H1 (cell line): ENCODE data around the gene ZCCHC10. TPM values are rescaled to one million over a fixed set of nuclear protein-coding genes. Genes with fewer than 3 reads are reported as not detected.

Source experiments
- CTCF ChIA-PET: fragments of 300-600 bp; sonication (Branson Sonifier 250); formaldehyde crosslinking; loops from one replicate; lab custom pipeline; 2021; ENCODE audit not compliant: partially characterized antibody; lab: Charles Lee
- POLR2A ChIA-PET: fragments of 300-600 bp; sonication (Branson Sonifier 250); formaldehyde crosslinking; loops from one replicate; lab custom pipeline; 2021; ENCODE audit warnings: inconsistent platforms; ENCODE audit not compliant: partially characterized antibody; lab: Charles Lee
- DNase-seq, 2 experiments: peaks; one replicate each; pipeline versions ENCODE4 v3.0.0 to v3.0.0-alpha.2; 2010 to 2022; ENCODE audit warnings: low spot score in 2 of 2, low read depth in 1 of 2, mixed read lengths in 1 of 2
- FAIRE-seq: peaks from 2 replicates; lab custom pipeline; 2011; peaks lifted over from hg19 to GRCh38; lab: Jason Lieb, UNC
- H2AFZ ChIP-seq: 2 replicates; pipeline ENCODE4 v1.8.1; 2012; ENCODE audit warnings: low read length, inconsistent platforms
- H2AK5ac ChIP-seq: 2 replicates; pipeline ENCODE4 v1.6.1; 2013; ENCODE audit warnings: low read depth, low read length
- H2BK120ac ChIP-seq: replicated peaks from 2 replicates; pipeline ENCODE3; 2013; ENCODE audit warnings: low read depth, low read length, inconsistent platforms
- H2BK12ac ChIP-seq: 2 replicates; pipeline ENCODE4 v1.6.1; 2013; ENCODE audit warnings: low read depth, low read length
- H2BK15ac ChIP-seq: 2 replicates; pipeline ENCODE4 v1.6.1; 2013; ENCODE audit warnings: low read length
- H2BK20ac ChIP-seq: 2 replicates; pipeline ENCODE4 v1.6.1; 2013; ENCODE audit warnings: low read length
- H2BK5ac ChIP-seq: 2 replicates; pipeline ENCODE4 v1.6.1; 2013; ENCODE audit warnings: low read depth, low read length
- H3K14ac ChIP-seq: 2 replicates; pipeline ENCODE4 v1.6.1; 2013; ENCODE audit warnings: inconsistent platforms; ENCODE audit not compliant: insufficient read length
- H3K18ac ChIP-seq: 2 replicates; pipeline ENCODE4 v1.6.1; 2013; ENCODE audit warnings: low read length; ENCODE audit errors: extremely low read depth
- H3K23ac ChIP-seq: 2 replicates; pipeline ENCODE4 v1.6.1; 2013; ENCODE audit warnings: inconsistent platforms; ENCODE audit not compliant: insufficient read length
- H3K23me2 ChIP-seq: 2 replicates; pipeline ENCODE4 v1.6.1; 2013; ENCODE audit warnings: low read depth, low read length
- H3K27ac ChIP-seq: 2 replicates; pipeline ENCODE4 v1.6.1; 2011; ENCODE audit warnings: low read depth, low read length, inconsistent platforms
- H3K27me3 ChIP-seq, 4 experiments: replicated peaks in 1 of 4; 1 replicate in 1 of 4; 2 replicates in 3 of 4; pipeline versions ENCODE4 v1.6.1 to v1.8.1; 2011 to 2013; ENCODE audit warnings: low read length in 3 of 4, mild to moderate bottlenecking in 3 of 4, inconsistent platforms in 2 of 4, mixed read lengths in 2 of 4, moderate library complexity in 1 of 4; ENCODE audit not compliant: control insufficient read depth in 3 of 4, insufficient read depth in 3 of 4; ENCODE audit errors: extremely low read depth in 1 of 4
- H3K36me3 ChIP-seq, 4 experiments: 2 replicates each; pipeline versions ENCODE4 v1.6.1 to v1.8.1; 2011 to 2013; ENCODE audit warnings: mild to moderate bottlenecking in 4 of 4, low read length in 3 of 4, moderate library complexity in 2 of 4, control low read depth in 1 of 4, inconsistent platforms in 1 of 4; ENCODE audit not compliant: insufficient read depth in 4 of 4, control insufficient read depth in 2 of 4
- H3K4ac ChIP-seq: replicated peaks from 2 replicates; pipeline ENCODE3; 2013; ENCODE audit warnings: low read length, low read depth, mixed read lengths, inconsistent platforms; ENCODE audit not compliant: insufficient read length
- H3K4me1 ChIP-seq, 4 experiments: replicated peaks in 1 of 4; 1 replicate in 1 of 4; 2 replicates in 3 of 4; pipeline versions ENCODE4 v1.6.1 to v1.8.1; 2011 to 2013; ENCODE audit warnings: low read length in 3 of 4, inconsistent platforms in 2 of 4, mixed read lengths in 1 of 4; ENCODE audit not compliant: insufficient read depth in 4 of 4, control insufficient read depth in 3 of 4
- H3K4me2 ChIP-seq, 2 experiments: 2 replicates each; pipeline versions ENCODE4 v1.6.1 to v1.8.1; 2011 to 2013; ENCODE audit warnings: low read depth in 2 of 2, low read length in 2 of 2, control low read depth in 1 of 2, inconsistent platforms in 1 of 2, mild to moderate bottlenecking in 1 of 2; ENCODE audit not compliant: insufficient read depth in 1 of 2
- H3K4me3 ChIP-seq, 4 experiments: fragments of 200-600, 300-600 bp in 1 of 4; sonication (generic), shearing (Covaris generic), sonication (Bioruptor Twin) in 1 of 4; 2 replicates each; pipeline versions ENCODE4 v1.5.1 to v1.8.1; 2011 to 2016; ENCODE audit warnings: low read length in 4 of 4, low read depth in 3 of 4, control low read depth in 2 of 4, inconsistent platforms in 2 of 4, mild to moderate bottlenecking in 2 of 4, mixed read lengths in 1 of 4, moderate library complexity in 1 of 4; ENCODE audit not compliant: insufficient read depth in 2 of 4; ENCODE audit errors: extremely low read depth in 1 of 4
- H3K56ac ChIP-seq: replicated peaks from 2 replicates; pipeline ENCODE3; 2013; ENCODE audit warnings: low read depth, mild to moderate bottlenecking, mixed read lengths, low read length, inconsistent platforms; ENCODE audit not compliant: insufficient read length
- H3K79me1 ChIP-seq: 2 replicates; pipeline ENCODE4 v1.6.1; 2013; ENCODE audit warnings: low read depth, low read length, control low read depth
- H3K79me2 ChIP-seq, 2 experiments: 2 replicates each; pipeline versions ENCODE4 v1.6.1 to v1.8.1; 2012 to 2013; ENCODE audit warnings: low read length in 2 of 2, mild to moderate bottlenecking in 2 of 2, inconsistent platforms in 1 of 2; ENCODE audit not compliant: insufficient read depth in 2 of 2, control insufficient read depth in 1 of 2
- H3K9ac ChIP-seq, 4 experiments: replicated peaks in 1 of 4; 1 replicate in 1 of 4; 2 replicates in 3 of 4; pipeline versions ENCODE4 v1.6.1 to v1.8.1; 2011 to 2013; ENCODE audit warnings: low read depth in 3 of 4, low read length in 3 of 4, control low read depth in 2 of 4, mild to moderate bottlenecking in 2 of 4, moderate library complexity in 2 of 4, inconsistent platforms in 1 of 4; ENCODE audit errors: extremely low read depth in 1 of 4
- H3K9me3 ChIP-seq, 2 experiments: 2 replicates each; pipeline versions ENCODE4 v1.6.1 to v1.8.1; 2012 to 2013; ENCODE audit warnings: mild to moderate bottlenecking in 2 of 2, moderate library complexity in 2 of 2, control low read depth in 1 of 2, inconsistent platforms in 1 of 2, low read depth in 1 of 2, low read length in 1 of 2, mixed read lengths in 1 of 2; ENCODE audit not compliant: insufficient read depth in 2 of 2
- H4K20me1 ChIP-seq, 2 experiments: replicated peaks in 1 of 2; 2 replicates each; pipeline versions ENCODE3 to v1.8.1; 2011 to 2013; ENCODE audit warnings: inconsistent platforms in 2 of 2, low read length in 2 of 2, mild to moderate bottlenecking in 1 of 2; ENCODE audit not compliant: insufficient read depth in 2 of 2, control insufficient read depth in 1 of 2
- H4K5ac ChIP-seq: 2 replicates; pipeline ENCODE4 v1.6.1; 2013; ENCODE audit warnings: low read length, low read depth, mixed read lengths, inconsistent platforms; ENCODE audit not compliant: insufficient read length
- H4K8ac ChIP-seq: 2 replicates; pipeline ENCODE4 v1.8.0; 2013; ENCODE audit warnings: mild to moderate bottlenecking, moderate library complexity, low read length, inconsistent platforms; ENCODE audit not compliant: insufficient read depth; ENCODE audit errors: extremely low read depth
- H4K91ac ChIP-seq: replicated peaks from 2 replicates; pipeline ENCODE3; 2013; ENCODE audit warnings: low read length, mixed read lengths, inconsistent platforms; ENCODE audit not compliant: insufficient read length
- ASH2L ChIP-seq: fragments of 200-600, 300-600 bp; sonication (generic); IDR thresholded peaks from one replicate; pipeline ENCODE4 v1.7.1; 2017; ENCODE audit warnings: low read length
- BACH1 ChIP-seq: IDR thresholded peaks from 2 replicates; pipeline ENCODE4 v1.6.1; 2012; ENCODE audit warnings: low read length, improper control_type of control experiment
- CHD1 ChIP-seq: IDR thresholded peaks from 2 replicates; pipeline ENCODE4 v1.6.1; 2012; ENCODE audit warnings: low read depth, low read length, improper control_type of control experiment
- JUN ChIP-seq: IDR thresholded peaks from 2 replicates; pipeline ENCODE4 v1.6.1; 2011; ENCODE audit warnings: low read depth, mild to moderate bottlenecking, improper control_type of control experiment, low read length
- POLR2A ChIP-seq, 2 experiments: IDR thresholded peaks; 1 replicate in 1 of 2; 2 replicates in 1 of 2; pipeline ENCODE4 v1.6.1; 2011; ENCODE audit warnings: low read depth in 2 of 2, low read length in 2 of 2, mild to moderate bottlenecking in 2 of 2; ENCODE audit errors: control extremely low read depth in 1 of 2
- POLR2AphosphoS5 ChIP-seq: IDR thresholded peaks from 2 replicates; pipeline ENCODE4 v1.6.1; 2011; ENCODE audit warnings: low read depth, low read length
- RAD21 ChIP-seq, 2 experiments: IDR thresholded peaks in 1 of 2; conservative IDR thresholded peaks in 1 of 2; 2 replicates each; pipeline ENCODE4 v1.6.1; 2011; ENCODE audit warnings: low read depth in 2 of 2, low read length in 2 of 2, improper control_type of control experiment in 1 of 2, inconsistent platforms in 1 of 2, mild to moderate bottlenecking in 1 of 2, moderate library complexity in 1 of 2
- RFX5 ChIP-seq: IDR thresholded peaks from 2 replicates; pipeline ENCODE4 v1.6.1; 2011; ENCODE audit warnings: low read depth, low read length, improper control_type of control experiment, borderline replicate concordance
- SIRT6 ChIP-seq: IDR thresholded peaks from one replicate; pipeline ENCODE4 v1.7.1; 2012; ENCODE audit warnings: low read length, inconsistent platforms
- SP2 ChIP-seq: IDR thresholded peaks from 2 replicates; pipeline ENCODE4 v1.6.1; 2012; ENCODE audit warnings: mild to moderate bottlenecking, low read length, inconsistent platforms
- TAF1 ChIP-seq: IDR thresholded peaks from 2 replicates; pipeline ENCODE4 v1.6.1; 2011; ENCODE audit warnings: mild to moderate bottlenecking, low read depth, low read length
- WGBS, 2 experiments: shearing (Covaris generic) in 1 of 2; methylation state at CpG; one replicate each; pipeline versions ENCODE4 v1.1.6 to v1.1.7; 2013 to 2015; ENCODE audit warnings: low lambda C conversion rate in 2 of 2, mixed read lengths in 2 of 2, inconsistent platforms in 1 of 2, low coverage in 1 of 2, missing lambda C conversion rate in 1 of 2; ENCODE audit not compliant: insufficient replicate concordance in 2 of 2, insufficient coverage in 1 of 2, insufficient read length in 1 of 2; ENCODE audit errors: extremely low coverage in 1 of 2, missing lambda C conversion rate in 1 of 2; 5-methylcytosine and 5-hydroxymethylcytosine counted together
- polyA plus RNA-seq, 7 experiments: library from polyadenylated mRNA; depleted of rRNA in 3 of 7; stranded (reverse) in 5 of 7; unstranded in 2 of 7; fragments of >200 nt in 5 of 7; fragments of 200-250 nt in 2 of 7; gene quantifications; 1 replicate in 5 of 7; 2 replicates in 1 of 7; 4 replicates in 1 of 7; pipeline versions ENCODE4 v1.2.1 to v1.2.3, GENCODE V29; 2011 to 2013; ENCODE audit warnings: missing spikeins in 2 of 7, mixed read lengths in 2 of 7
- total RNA-seq: library from RNA; stranded (reverse); fragmentation: NEBNext Ultra II Directional; extraction: Animal tissue kit (Norgen Biotek cat#: 25700); gene quantifications from 2 replicates; pipeline ENCODE4 v1.2.1, GENCODE V29; 2021
- TF ChIP-seq, protein P1 (sequence below): IDR thresholded peaks from 2 replicates; pipeline ENCODE4 v1.6.1; 2012; ENCODE audit warnings: inconsistent platforms

The ZCCHC10 gene
- total and polyA plus RNA-seq, 2 of the 8 experiments (the other 6 are each of a cell fraction or from before 2014, with no cell fraction given) = 22.4 to 32.9 TPM

DNA sequence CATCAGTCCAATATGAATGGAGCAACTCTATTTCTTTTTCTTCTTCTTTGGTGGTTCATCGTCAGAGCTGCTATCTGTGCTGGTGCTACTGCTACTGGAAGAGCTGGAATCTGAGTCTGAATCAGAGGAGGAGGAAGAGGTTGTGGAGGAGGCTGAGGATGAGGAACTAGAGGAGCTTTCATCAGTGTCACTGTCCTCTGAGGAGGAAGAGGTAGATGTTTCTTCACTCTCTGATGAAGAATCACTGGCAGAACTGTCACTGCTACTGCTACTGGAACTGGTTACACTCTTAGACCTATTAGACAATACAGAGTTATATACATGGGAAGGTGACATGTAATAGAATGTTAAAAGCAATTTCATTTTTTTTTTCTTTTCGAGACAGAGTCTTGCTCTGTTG, 27.8 kb downstream of the ZCCHC10 start:
- Histone ChIP-seq H2AK5ac (no peak overlapping the region), H4K91ac (no peak overlapping the region), H2AFZ (no peak overlapping the region), H3K4me2 (no peak overlapping the region), H3K79me1 (no peaks in the 10 kb centered on the region), H3K4me3 (no peak overlapping the region), H2BK5ac (no peak overlapping the region), H3K4me1 (no peaks in the 10 kb centered on the region), H4K5ac (no peak overlapping the region), H3K36me3 (peaks cover 0 to 5% (median 2%) of the 10 kb centered on the region in 4 experiments; a peak in 4 of 8 replicates), H2BK20ac (no peak overlapping the region), H3K14ac (no peak overlapping the region), H2BK12ac (no peak overlapping the region), H3K4ac (no peak overlapping the region), H3K23me2 (no peaks in the 10 kb centered on the region), H3K27ac (no peak overlapping the region), H3K23ac (no peak overlapping the region), H4K20me1 (no peaks in the 10 kb centered on the region), H3K79me2 (no peaks in the 10 kb centered on the region), H3K9me3 (no peaks in the 10 kb centered on the region), H3K27me3 (no peaks in the 10 kb centered on the region), H2BK15ac (no peak overlapping the region), H3K9ac (no peak overlapping the region), H2BK120ac (no peak overlapping the region), H4K8ac (no peak overlapping the region), H3K56ac (no peak overlapping the region), H3K18ac (no peak overlapping the region)
- WGBS, 2 experiments = 92% methylated on average over 2 of the region's 2 CpGs; no CpG with 5 or more reads in 1 of the 2 experiments
- FAIRE-seq = no peak
- TF ChIP-seq, protein P1, sequence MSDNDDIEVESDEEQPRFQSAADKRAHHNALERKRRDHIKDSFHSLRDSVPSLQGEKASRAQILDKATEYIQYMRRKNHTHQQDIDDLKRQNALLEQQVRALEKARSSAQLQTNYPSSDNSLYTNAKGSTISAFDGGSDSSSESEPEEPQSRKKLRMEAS = no peak
- TF ChIP-seq CHD1 (no peak), POLR2AphosphoS5 (no peak), POLR2A (IDR thresholded peaks at IDR 0.05; ENCODE audit: control extremely low read depth in 1 of 2, low read depth in 2 of 2, low read length in 2 of 2) (no peak), SP2 (no peak), TAF1 (no peak), RAD21 (IDR thresholded peaks at IDR 0.05 in 1 of 2, conservative IDR thresholded peaks at IDR 0.05 in 1 of 2; ENCODE audit: low read depth in 2 of 2, low read length in 2 of 2) (no peak), RFX5 (no peak), BACH1 (no peak), ASH2L (no peak), SIRT6 (no peak), JUN (no peak)
- ChIA-PET CTCF (no interaction called here), POLR2A (interaction anchor here (1.3 to 1.5 kb wide), 2 partner anchors 23 to 54 kb away, joined by 4 read pairs; no protein-coding TSS in a partner anchor)
- no peak for DNase-seq
